Gastroesophageal sphincter (tissue), 3 donors: ENCODE measurements around the gene RNF8.

Experiments used
- POLR2A ChIP-seq, 2 donors: fragments of 450-650 bp; IDR thresholded peaks; one replicate each; pipeline ENCODE4 v1.6.1; 2017; ENCODE audit warnings: antibody characterized with exemption in 2 of 2, mild to moderate bottlenecking in 2 of 2, moderate library complexity in 1 of 2
- TF ChIP-seq, protein P1 (sequence below), 4 experiments: fragments of 200-600 bp in 2 of 4; fragments of 450-650 bp in 2 of 4; sonication (generic) in 1 of 4; IDR thresholded peaks; one replicate each; pipeline ENCODE4 v1.5.1; 2017 to 2019; ENCODE audit warnings: antibody characterized with exemption in 4 of 4, mild to moderate bottlenecking in 2 of 4, moderate library complexity in 2 of 4

GRCh38 chr6:37357860-37358259 lies 4.1 kb downstream of the RNF8 start:
- TF ChIP-seq, protein P1, sequence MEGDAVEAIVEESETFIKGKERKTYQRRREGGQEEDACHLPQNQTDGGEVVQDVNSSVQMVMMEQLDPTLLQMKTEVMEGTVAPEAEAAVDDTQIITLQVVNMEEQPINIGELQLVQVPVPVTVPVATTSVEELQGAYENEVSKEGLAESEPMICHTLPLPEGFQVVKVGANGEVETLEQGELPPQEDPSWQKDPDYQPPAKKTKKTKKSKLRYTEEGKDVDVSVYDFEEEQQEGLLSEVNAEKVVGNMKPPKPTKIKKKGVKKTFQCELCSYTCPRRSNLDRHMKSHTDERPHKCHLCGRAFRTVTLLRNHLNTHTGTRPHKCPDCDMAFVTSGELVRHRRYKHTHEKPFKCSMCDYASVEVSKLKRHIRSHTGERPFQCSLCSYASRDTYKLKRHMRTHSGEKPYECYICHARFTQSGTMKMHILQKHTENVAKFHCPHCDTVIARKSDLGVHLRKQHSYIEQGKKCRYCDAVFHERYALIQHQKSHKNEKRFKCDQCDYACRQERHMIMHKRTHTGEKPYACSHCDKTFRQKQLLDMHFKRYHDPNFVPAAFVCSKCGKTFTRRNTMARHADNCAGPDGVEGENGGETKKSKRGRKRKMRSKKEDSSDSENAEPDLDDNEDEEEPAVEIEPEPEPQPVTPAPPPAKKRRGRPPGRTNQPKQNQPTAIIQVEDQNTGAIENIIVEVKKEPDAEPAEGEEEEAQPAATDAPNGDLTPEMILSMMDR (IDR thresholded peaks at IDR 0.05): no peak
- no peak for TF ChIP-seq POLR2A (IDR thresholded peaks at IDR 0.05)
